GM23338 (cell line): ENCODE measurements around the gene ERAP2. TPM values are rescaled to one million over a fixed set of nuclear protein-coding genes. Genes with fewer than 3 reads are reported as not detected.

Experiments used
- ATAC-seq: fragments of 200-7000 bp; cut with Tn5 transposase; 3 replicates; pipeline ENCODE4 v1.9.1; 2020
- DNase-seq: peaks from one replicate; pipeline ENCODE4 v3.0.0-alpha.2; 2015; ENCODE audit warnings: low spot score
- H2AFZ ChIP-seq: fragments of 200-600 bp; sonication (generic); 2 replicates; pipeline ENCODE4 v1.8.0; 2016; ENCODE audit warnings: antibody characterized with exemption, mild to moderate bottlenecking, moderate library complexity
- H3F3A ChIP-seq: fragments of 200-600 bp; sonication (generic); replicated peaks from 2 replicates; pipeline ENCODE4 v1.8.0; 2017; ENCODE audit warnings: antibody characterized with exemption, mixed run types, low read depth
- H3K27ac ChIP-seq: fragments of 200-600 bp; sonication (generic); 2 replicates; pipeline ENCODE4 v1.6.1; 2016; ENCODE audit warnings: low read depth
- H3K27me3 ChIP-seq: fragments of 200-600 bp; sonication (generic); 2 replicates; pipeline ENCODE4 v1.8.0; 2016; ENCODE audit warnings: mild to moderate bottlenecking, mixed run types, moderate library complexity; ENCODE audit not compliant: insufficient read depth
- H3K36me3 ChIP-seq: fragments of 200-600 bp; sonication (generic); 2 replicates; pipeline ENCODE4 v1.8.0; 2016; ENCODE audit warnings: mild to moderate bottlenecking; ENCODE audit not compliant: insufficient read depth
- H3K4me1 ChIP-seq: fragments of 200-600 bp; sonication (generic); 2 replicates; pipeline ENCODE4 v1.8.0; 2016; ENCODE audit warnings: mild to moderate bottlenecking, moderate library complexity; ENCODE audit not compliant: insufficient read depth
- H3K4me2 ChIP-seq: fragments of 200-600 bp; sonication (generic); 2 replicates; pipeline ENCODE4 v1.7.1; 2017; ENCODE audit warnings: mixed run types
- H3K4me3 ChIP-seq: fragments of 200-600 bp; sonication (generic); 2 replicates; pipeline ENCODE4 v1.6.1; 2016; ENCODE audit warnings: mixed run types
- H3K79me2 ChIP-seq: fragments of 200-600 bp; sonication (generic); replicated peaks from 2 replicates; pipeline ENCODE4 v1.8.0; 2017; ENCODE audit warnings: mild to moderate bottlenecking; ENCODE audit not compliant: insufficient read depth
- H3K9me2 ChIP-seq: fragments of 200-600 bp; sonication (generic); 2 replicates; pipeline ENCODE4 v1.8.0; 2017; ENCODE audit not compliant: insufficient read depth
- H4K20me1 ChIP-seq: fragments of 200-600 bp; sonication (generic); replicated peaks from 2 replicates; pipeline ENCODE4 v1.8.0; 2017; ENCODE audit warnings: mild to moderate bottlenecking; ENCODE audit not compliant: insufficient read depth
- H3K27ac Mint-ChIP-seq: 2 replicates; pipeline ENCODE4 v1.8.0; 2020; ENCODE audit warnings: inconsistent platforms, mild to moderate bottlenecking, moderate library complexity, mixed read lengths
- H3K27me3 Mint-ChIP-seq: 3 replicates; pipeline ENCODE4 v1.8.0; 2022; ENCODE audit warnings: low read depth, mild to moderate bottlenecking, moderate library complexity, mixed read lengths, inconsistent platforms; ENCODE audit not compliant: insufficient read depth, poor library complexity
- H3K36me3 Mint-ChIP-seq: 3 replicates; pipeline ENCODE4 v1.8.0; 2021; ENCODE audit warnings: low read depth, mild to moderate bottlenecking, inconsistent platforms, moderate library complexity, mixed read lengths
- H3K4me1 Mint-ChIP-seq: 3 replicates; pipeline ENCODE4 v1.8.0; 2020; ENCODE audit warnings: mild to moderate bottlenecking, inconsistent platforms, mixed read lengths
- H3K4me3 Mint-ChIP-seq: 3 replicates; pipeline ENCODE4 v1.8.0; 2021; ENCODE audit warnings: moderate library complexity, mild to moderate bottlenecking, inconsistent platforms, mixed read lengths
- H3K9me3 Mint-ChIP-seq: 3 replicates; pipeline ENCODE4 v1.8.0; 2020; ENCODE audit warnings: moderate library complexity, mild to moderate bottlenecking, inconsistent platforms, mixed read lengths
- EZH2 ChIP-seq: fragments of 200-600 bp; sonication (generic); IDR thresholded peaks from one replicate; pipeline ENCODE4 v1.8.0; 2017; ENCODE audit warnings: antibody characterized with exemption, mild to moderate bottlenecking, low read depth; ENCODE audit not compliant: unreplicated experiment
- EZH2phosphoT487 ChIP-seq: fragments of 200-600 bp; sonication (generic); IDR thresholded peaks from one replicate; pipeline ENCODE4 v1.8.1; 2018; ENCODE audit warnings: antibody characterized with exemption; ENCODE audit not compliant: unreplicated experiment
- JUNB ChIP-seq: IDR thresholded peaks from one replicate; pipeline ENCODE4 v1.6.1; 2016; ENCODE audit warnings: antibody characterized with exemption; ENCODE audit not compliant: unreplicated experiment
- NANOG ChIP-seq: IDR thresholded peaks from 2 replicates; pipeline ENCODE4 v1.6.1; 2016; ENCODE audit warnings: antibody characterized with exemption, borderline replicate concordance
- POLR2AphosphoS5 ChIP-seq: IDR thresholded peaks from 2 replicates; pipeline ENCODE4 v1.6.1; 2016; ENCODE audit warnings: antibody characterized with exemption, low read depth
- STAT1 ChIP-seq: IDR thresholded peaks from one replicate; pipeline ENCODE4 v1.6.1; 2016; ENCODE audit warnings: antibody characterized with exemption; ENCODE audit not compliant: unreplicated experiment
- ZNF331 ChIP-seq: fragments of 250-450 bp; sonication (Bioruptor Pico); IDR thresholded peaks from 2 replicates; pipeline ENCODE4 v1.5.0; 2020; ENCODE audit warnings: low read depth, mild to moderate bottlenecking, moderate library complexity
- polyA plus RNA-seq: library from polyadenylated mRNA; unstranded; fragments of >200 nt; fragmentation: Nextera tagmentation; extraction: Ambion mirVana; gene quantifications from 2 replicates; pipeline ENCODE4 v1.2.1, GENCODE V29; 2016
- total RNA-seq: library from RNA; depleted of rRNA; stranded (reverse); fragments of >200 nt; shearing (Covaris generic); gene quantifications from 2 replicates; pipeline ENCODE4 v1.2.3, GENCODE V29; 2014
- TF ChIP-seq, protein P1 (sequence below): IDR thresholded peaks from 2 replicates; pipeline ENCODE4 v1.6.1; 2016; ENCODE audit warnings: antibody characterized with exemption
- TF ChIP-seq, protein P2 (sequence below): fragments of 250-450 bp; sonication (Bioruptor Pico); IDR thresholded peaks from 2 replicates; pipeline ENCODE4 v1.5.0; 2020; ENCODE audit warnings: mild to moderate bottlenecking, moderate library complexity
- TF ChIP-seq, protein P3 (sequence below): IDR thresholded peaks from one replicate; pipeline ENCODE4 v1.6.1; 2018; ENCODE audit warnings: antibody characterized with exemption; ENCODE audit not compliant: unreplicated experiment

The ERAP2 gene
- total and polyA plus RNA-seq, 2 experiments from 2014 or later = 0.73 TPM; not detected in 1

DNA sequence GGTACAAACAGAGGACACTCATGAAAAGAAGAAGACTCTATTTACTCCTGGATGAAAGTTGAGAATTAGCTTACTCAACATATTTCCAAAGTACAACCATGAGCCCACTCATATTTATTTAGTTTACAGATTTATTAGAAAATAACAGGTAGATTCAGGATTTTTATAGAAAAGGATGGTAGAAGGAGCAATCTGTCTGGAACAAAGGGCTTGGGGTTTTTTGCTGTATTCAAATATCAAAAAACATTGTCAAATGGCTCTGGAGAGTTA, 7.0 kb upstream of the ERAP2 start:
- no peaks in the 10 kb centered on the region for H3K9me2 ChIP-seq
- H3K36me3 ChIP-seq = no peaks in the 10 kb centered on the region
- no peaks in the 10 kb centered on the region for H3K36me3 Mint-ChIP-seq
- ATAC-seq (no peak), DNase-seq (no peak)
- H3K4me2 ChIP-seq = no peak overlapping the region
- H2AFZ ChIP-seq = no peak overlapping the region
- no peak overlapping the region for H3K27ac ChIP-seq
- H3K4me1 Mint-ChIP-seq = peaks cover 26% of the 10 kb centered on the region
- no peaks in the 10 kb centered on the region for H3K27me3 ChIP-seq
- no peak overlapping the region for H3K27ac Mint-ChIP-seq
- H3K27me3 Mint-ChIP-seq = no peaks in the 10 kb centered on the region
- H3K4me1 ChIP-seq = peaks cover 15% of the 10 kb centered on the region; the same call in 1 of the 2 replicates
- H3K4me3 ChIP-seq = no peak overlapping the region
- no peaks in the 10 kb centered on the region for H4K20me1 ChIP-seq
- no peaks in the 10 kb centered on the region for H3K9me3 Mint-ChIP-seq
- H3F3A ChIP-seq = no peaks in the 10 kb centered on the region
- H3K79me2 ChIP-seq = no peaks in the 10 kb centered on the region
- no peak overlapping the region for H3K4me3 Mint-ChIP-seq
- TF ChIP-seq NANOG (no peak), STAT1 (no peak)

DNA sequence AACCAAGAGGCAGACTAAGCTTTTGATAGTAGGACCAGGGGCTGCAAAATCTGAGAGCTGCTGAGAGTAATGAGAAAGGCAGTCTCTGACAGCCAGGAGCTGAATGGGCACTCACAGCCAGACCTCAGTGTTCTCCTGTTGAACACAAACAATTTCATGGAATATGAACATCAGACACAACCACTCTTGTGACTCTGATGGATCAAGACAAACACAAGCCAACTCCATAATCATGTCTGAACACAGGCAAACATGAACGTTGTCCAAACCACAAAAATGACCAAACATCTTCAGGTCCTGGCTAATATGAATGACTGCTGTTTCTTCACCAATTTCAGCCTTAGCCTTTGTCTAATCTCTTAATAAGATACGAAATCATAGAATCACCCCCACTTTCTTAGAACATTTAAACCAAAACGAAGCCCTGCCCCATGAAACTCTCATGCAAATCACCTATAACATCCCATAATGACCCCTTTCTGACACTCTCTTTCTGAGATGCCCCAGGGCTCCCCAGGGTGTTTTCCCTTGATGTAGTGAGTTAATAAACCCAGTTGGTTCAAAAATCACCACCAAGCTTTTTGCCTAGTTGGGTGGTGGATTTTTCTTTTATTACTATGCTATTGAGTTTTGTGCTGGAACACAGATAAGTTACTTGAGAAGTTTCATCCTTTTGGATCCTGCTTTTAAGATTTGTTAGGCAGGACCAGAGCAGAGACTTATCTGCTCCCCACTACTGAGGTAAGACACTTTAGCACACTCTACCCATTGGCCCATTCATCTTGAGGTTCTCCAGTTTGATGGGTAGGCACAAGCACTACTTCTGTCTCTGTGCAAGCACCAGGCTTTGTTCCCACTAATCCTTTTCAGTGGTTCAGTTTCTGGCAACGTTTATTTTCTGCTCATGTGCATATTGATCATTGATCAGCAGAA, 5.9 kb upstream of the ERAP2 start:
- H3K4me1 ChIP-seq = peaks cover 15% of the 10 kb centered on the region; the same call in 1 of the 2 replicates
- H3K27ac ChIP-seq = no peak overlapping the region
- no peaks in the 10 kb centered on the region for H3K27me3 ChIP-seq
- H3K27ac Mint-ChIP-seq = no peak overlapping the region
- no peaks in the 10 kb centered on the region for H3K9me3 Mint-ChIP-seq
- no peaks in the 10 kb centered on the region for H3K9me2 ChIP-seq
- no peaks in the 10 kb centered on the region for H3K27me3 Mint-ChIP-seq
- no peak overlapping the region for H3K4me2 ChIP-seq
- no peaks in the 10 kb centered on the region for H3K36me3 ChIP-seq
- H3K79me2 ChIP-seq = no peaks in the 10 kb centered on the region
- H3K4me3 ChIP-seq = no peak overlapping the region
- ATAC-seq = no peak
- no peak for DNase-seq
- peaks cover 26% of the 10 kb centered on the region for H3K4me1 Mint-ChIP-seq
- H3K36me3 Mint-ChIP-seq = no peaks in the 10 kb centered on the region
- no peak overlapping the region for H3K4me3 Mint-ChIP-seq
- peak overlapping the region; percentile 33; the same call in 1 of the 2 replicates for H2AFZ ChIP-seq
- no peaks in the 10 kb centered on the region for H3F3A ChIP-seq
- no peaks in the 10 kb centered on the region for H4K20me1 ChIP-seq
- no peak for TF ChIP-seq EZH2
- no peak for TF ChIP-seq POLR2AphosphoS5
- no peak for TF ChIP-seq JUNB
- TF ChIP-seq, protein P1, sequence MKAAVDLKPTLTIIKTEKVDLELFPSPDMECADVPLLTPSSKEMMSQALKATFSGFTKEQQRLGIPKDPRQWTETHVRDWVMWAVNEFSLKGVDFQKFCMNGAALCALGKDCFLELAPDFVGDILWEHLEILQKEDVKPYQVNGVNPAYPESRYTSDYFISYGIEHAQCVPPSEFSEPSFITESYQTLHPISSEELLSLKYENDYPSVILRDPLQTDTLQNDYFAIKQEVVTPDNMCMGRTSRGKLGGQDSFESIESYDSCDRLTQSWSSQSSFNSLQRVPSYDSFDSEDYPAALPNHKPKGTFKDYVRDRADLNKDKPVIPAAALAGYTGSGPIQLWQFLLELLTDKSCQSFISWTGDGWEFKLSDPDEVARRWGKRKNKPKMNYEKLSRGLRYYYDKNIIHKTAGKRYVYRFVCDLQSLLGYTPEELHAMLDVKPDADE = no peak
- TF ChIP-seq NANOG = no peak
- TF ChIP-seq, protein P2, sequence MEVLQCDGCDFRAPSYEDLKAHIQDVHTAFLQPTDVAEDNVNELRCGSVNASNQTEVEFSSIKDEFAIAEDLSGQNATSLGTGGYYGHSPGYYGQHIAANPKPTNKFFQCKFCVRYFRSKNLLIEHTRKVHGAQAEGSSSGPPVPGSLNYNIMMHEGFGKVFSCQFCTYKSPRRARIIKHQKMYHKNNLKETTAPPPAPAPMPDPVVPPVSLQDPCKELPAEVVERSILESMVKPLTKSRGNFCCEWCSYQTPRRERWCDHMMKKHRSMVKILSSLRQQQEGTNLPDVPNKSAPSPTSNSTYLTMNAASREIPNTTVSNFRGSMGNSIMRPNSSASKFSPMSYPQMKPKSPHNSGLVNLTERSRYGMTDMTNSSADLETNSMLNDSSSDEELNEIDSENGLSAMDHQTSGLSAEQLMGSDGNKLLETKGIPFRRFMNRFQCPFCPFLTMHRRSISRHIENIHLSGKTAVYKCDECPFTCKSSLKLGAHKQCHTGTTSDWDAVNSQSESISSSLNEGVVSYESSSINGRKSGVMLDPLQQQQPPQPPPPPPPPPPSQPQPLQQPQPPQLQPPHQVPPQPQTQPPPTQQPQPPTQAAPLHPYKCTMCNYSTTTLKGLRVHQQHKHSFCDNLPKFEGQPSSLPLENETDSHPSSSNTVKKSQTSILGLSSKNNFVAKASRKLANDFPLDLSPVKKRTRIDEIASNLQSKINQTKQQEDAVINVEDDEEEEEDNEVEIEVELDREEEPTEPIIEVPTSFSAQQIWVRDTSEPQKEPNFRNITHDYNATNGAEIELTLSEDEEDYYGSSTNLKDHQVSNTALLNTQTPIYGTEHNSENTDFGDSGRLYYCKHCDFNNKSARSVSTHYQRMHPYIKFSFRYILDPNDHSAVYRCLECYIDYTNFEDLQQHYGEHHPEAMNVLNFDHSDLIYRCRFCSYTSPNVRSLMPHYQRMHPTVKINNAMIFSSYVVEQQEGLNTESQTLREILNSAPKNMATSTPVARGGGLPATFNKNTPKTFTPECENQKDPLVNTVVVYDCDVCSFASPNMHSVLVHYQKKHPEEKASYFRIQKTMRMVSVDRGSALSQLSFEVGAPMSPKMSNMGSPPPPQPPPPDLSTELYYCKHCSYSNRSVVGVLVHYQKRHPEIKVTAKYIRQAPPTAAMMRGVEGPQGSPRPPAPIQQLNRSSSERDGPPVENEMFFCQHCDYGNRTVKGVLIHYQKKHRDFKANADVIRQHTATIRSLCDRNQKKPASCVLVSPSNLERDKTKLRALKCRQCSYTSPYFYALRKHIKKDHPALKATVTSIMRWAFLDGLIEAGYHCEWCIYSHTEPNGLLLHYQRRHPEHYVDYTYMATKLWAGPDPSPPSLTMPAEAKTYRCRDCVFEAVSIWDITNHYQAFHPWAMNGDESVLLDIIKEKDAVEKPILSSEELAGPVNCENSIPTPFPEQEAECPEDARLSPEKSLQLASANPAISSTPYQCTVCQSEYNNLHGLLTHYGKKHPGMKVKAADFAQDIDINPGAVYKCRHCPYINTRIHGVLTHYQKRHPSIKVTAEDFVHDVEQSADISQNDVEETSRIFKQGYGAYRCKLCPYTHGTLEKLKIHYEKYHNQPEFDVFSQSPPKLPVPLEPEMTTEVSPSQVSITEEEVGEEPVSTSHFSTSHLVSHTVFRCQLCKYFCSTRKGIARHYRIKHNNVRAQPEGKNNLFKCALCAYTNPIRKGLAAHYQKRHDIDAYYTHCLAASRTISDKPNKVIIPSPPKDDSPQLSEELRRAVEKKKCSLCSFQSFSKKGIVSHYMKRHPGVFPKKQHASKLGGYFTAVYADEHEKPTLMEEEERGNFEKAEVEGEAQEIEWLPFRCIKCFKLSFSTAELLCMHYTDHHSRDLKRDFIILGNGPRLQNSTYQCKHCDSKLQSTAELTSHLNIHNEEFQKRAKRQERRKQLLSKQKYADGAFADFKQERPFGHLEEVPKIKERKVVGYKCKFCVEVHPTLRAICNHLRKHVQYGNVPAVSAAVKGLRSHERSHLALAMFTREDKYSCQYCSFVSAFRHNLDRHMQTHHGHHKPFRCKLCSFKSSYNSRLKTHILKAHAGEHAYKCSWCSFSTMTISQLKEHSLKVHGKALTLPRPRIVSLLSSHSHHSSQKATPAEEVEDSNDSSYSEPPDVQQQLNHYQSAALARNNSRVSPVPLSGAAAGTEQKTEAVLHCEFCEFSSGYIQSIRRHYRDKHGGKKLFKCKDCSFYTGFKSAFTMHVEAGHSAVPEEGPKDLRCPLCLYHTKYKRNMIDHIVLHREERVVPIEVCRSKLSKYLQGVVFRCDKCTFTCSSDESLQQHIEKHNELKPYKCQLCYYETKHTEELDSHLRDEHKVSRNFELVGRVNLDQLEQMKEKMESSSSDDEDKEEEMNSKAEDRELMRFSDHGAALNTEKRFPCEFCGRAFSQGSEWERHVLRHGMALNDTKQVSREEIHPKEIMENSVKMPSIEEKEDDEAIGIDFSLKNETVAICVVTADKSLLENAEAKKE (CRISPR knock-in tag) = no peak
- no peak for TF ChIP-seq ZNF331
- TF ChIP-seq, protein P3, sequence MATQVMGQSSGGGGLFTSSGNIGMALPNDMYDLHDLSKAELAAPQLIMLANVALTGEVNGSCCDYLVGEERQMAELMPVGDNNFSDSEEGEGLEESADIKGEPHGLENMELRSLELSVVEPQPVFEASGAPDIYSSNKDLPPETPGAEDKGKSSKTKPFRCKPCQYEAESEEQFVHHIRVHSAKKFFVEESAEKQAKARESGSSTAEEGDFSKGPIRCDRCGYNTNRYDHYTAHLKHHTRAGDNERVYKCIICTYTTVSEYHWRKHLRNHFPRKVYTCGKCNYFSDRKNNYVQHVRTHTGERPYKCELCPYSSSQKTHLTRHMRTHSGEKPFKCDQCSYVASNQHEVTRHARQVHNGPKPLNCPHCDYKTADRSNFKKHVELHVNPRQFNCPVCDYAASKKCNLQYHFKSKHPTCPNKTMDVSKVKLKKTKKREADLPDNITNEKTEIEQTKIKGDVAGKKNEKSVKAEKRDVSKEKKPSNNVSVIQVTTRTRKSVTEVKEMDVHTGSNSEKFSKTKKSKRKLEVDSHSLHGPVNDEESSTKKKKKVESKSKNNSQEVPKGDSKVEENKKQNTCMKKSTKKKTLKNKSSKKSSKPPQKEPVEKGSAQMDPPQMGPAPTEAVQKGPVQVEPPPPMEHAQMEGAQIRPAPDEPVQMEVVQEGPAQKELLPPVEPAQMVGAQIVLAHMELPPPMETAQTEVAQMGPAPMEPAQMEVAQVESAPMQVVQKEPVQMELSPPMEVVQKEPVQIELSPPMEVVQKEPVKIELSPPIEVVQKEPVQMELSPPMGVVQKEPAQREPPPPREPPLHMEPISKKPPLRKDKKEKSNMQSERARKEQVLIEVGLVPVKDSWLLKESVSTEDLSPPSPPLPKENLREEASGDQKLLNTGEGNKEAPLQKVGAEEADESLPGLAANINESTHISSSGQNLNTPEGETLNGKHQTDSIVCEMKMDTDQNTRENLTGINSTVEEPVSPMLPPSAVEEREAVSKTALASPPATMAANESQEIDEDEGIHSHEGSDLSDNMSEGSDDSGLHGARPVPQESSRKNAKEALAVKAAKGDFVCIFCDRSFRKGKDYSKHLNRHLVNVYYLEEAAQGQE = no peak
- no peak for TF ChIP-seq STAT1
- no peak for TF ChIP-seq EZH2phosphoT487
